ENCODE measurements around the gene TTF1. TPM values are rescaled to one million over a fixed set of nuclear protein-coding genes. Genes with fewer than 3 reads are reported as not detected.

The TTF1 gene
- polyA plus RNA-seq, 1 of the 3 experiments (the other 2 are of a cell fraction): 11.9 TPM

- TF ChIP-seq JUND (IDR thresholded peaks at IDR 0.05) (no peak), MAX (IDR thresholded peaks at IDR 0.05; ENCODE audit: low read depth) (no peak), PBX3 (IDR thresholded peaks at IDR 0.05) (no peak), TEAD4 (IDR thresholded peaks at IDR 0.05; ENCODE audit: borderline replicate concordance, insufficient read depth) (no peak), GABPA (IDR thresholded peaks at IDR 0.05; ENCODE audit: low read depth) (no peak), POLR2AphosphoS5 (IDR thresholded peaks at IDR 0.05; ENCODE audit: low read depth, low read length) (no peak)
- H4K20me1 ChIP-seq (ENCODE audit: insufficient read depth): no peaks in the 10 kb centered on the region
- no peak overlapping the region for H3K27ac ChIP-seq (ENCODE audit: low read depth in 2 of 2, low read length in 1 of 2)
- no peaks in the 10 kb centered on the region for H3F3A ChIP-seq (replicated peaks; ENCODE audit: insufficient read depth)
- no peak overlapping the region for H2AFZ ChIP-seq (ENCODE audit: low read depth)
- no peaks in the 10 kb centered on the region for H3K4me1 ChIP-seq (ENCODE audit: control insufficient read depth in 1 of 2, insufficient read depth in 2 of 2, low read depth in 1 of 2, low read length in 1 of 2)
- H3K9me3 ChIP-seq: no peaks in the 10 kb centered on the region
- H3K36me3 ChIP-seq (replicated peaks in 1 of 2; ENCODE audit: control insufficient read depth in 1 of 2, insufficient read depth in 2 of 2, low read length in 1 of 2): peaks cover 76 to 86% of the 10 kb centered on the region in 2 experiments
- H3K4me2 ChIP-seq: no peak overlapping the region
- no peak for DNase-seq
- WGBS (ENCODE audit: low lambda C conversion rate): 94% methylated on average over 6 of the region's 6 CpGs
- CTCF ChIA-PET: no interaction called here
- H3K79me2 ChIP-seq (ENCODE audit: insufficient read depth): peaks cover 15% of the 10 kb centered on the region; the same call in 1 of the 2 replicates
- no peaks in the 10 kb centered on the region for H3K9me2 ChIP-seq
- no peaks in the 10 kb centered on the region for H3K27me3 ChIP-seq (ENCODE audit: insufficient read depth)
- H3K4me3 ChIP-seq (ENCODE audit: low read depth in 2 of 2, low read length in 1 of 2): no peak overlapping the region
- no peak overlapping the region for H3K9ac ChIP-seq
- POLR2A ChIA-PET: interaction anchor here (0.6 kb wide), 1 partner anchor 19 kb away, joined by 3 read pairs; no protein-coding TSS in a partner anchor
These were observed 79.1 kb downstream of the TTF1 start for GRCh38 chr9:132327537-132327936.

Small RNAs within 50 kb of the gene (small RNA-seq; reads per million reads assigned to genes)
- 0 to 3.1 (median 0.26) reads per million in 7 experiments for gene RNU5D-2P

Other genes with a start within 250 kb of the TTF1 start
- 5.1 and 6.1 TPM in 2 replicates for gene NTNG2, start 244.8 kb downstream of the TTF1 start, polyA plus RNA-seq (2012; rRNA removed)
- 12.3 and 15.0 TPM in 2 replicates for gene SETX, start 51.9 kb downstream of the TTF1 start, polyA plus RNA-seq (2012; rRNA removed)
- gene CFAP77, start 3.4 kb upstream of the TTF1 start, polyA plus RNA-seq (2012; rRNA removed): 0.67 and 1.1 TPM in 2 replicates
- not detected in 2 replicates for gene BARHL1, start 175.8 kb upstream of the TTF1 start, polyA plus RNA-seq (2012; rRNA removed)

All from SK-N-SH (cell line).